SK-N-SH treated with all-trans-retinoic acid at 6 μM for 48 hours (cell line): ENCODE data around the gene BRSK1.

ENCODE experiments used
- ARNTL ChIP-seq: fragments of 450-650 bp; formaldehyde crosslinking; IDR thresholded peaks from 2 replicates; pipeline ENCODE4 v1.5.0; 2020; ENCODE audit warnings: low read depth, mild to moderate bottlenecking, moderate library complexity, borderline replicate concordance
- ISL1 ChIP-seq: fragments of 250-450 bp; sonication (Bioruptor Pico); IDR thresholded peaks from 2 replicates; pipeline ENCODE4 v2.1.2; 2022; ENCODE audit warnings: mild to moderate bottlenecking, moderate library complexity
- PPARA ChIP-seq: fragments of 250-450 bp; sonication (Bioruptor Pico); IDR thresholded peaks from 2 replicates; pipeline ENCODE4 v1.5.0; 2020; ENCODE audit warnings: mild to moderate bottlenecking, borderline replicate concordance
- RARB ChIP-seq: fragments of 250-450 bp; sonication (Bioruptor Pico); IDR thresholded peaks from 2 replicates; pipeline ENCODE4 v1.8.0; 2021; ENCODE audit warnings: mild to moderate bottlenecking, moderate library complexity
- TCF4 ChIP-seq: fragments of 250-450 bp; sonication (Bioruptor Pico); IDR thresholded peaks from 2 replicates; pipeline ENCODE4 v1.8.0; 2021; ENCODE audit warnings: mild to moderate bottlenecking, moderate library complexity, borderline replicate concordance
- ZNF70 ChIP-seq: fragments of 450-650 bp; formaldehyde crosslinking; IDR thresholded peaks from 2 replicates; pipeline ENCODE4 v1.5.0; 2020; ENCODE audit warnings: mild to moderate bottlenecking, moderate library complexity

GRCh38 chr19:55341171-55341588 is 57.4 kb downstream of the BRSK1 start:
- TF ChIP-seq ARNTL (CRISPR knock-in tag) = no peak
- TF ChIP-seq RARB (CRISPR knock-in tag) = no peak
- TF ChIP-seq ISL1 = no peak
- TF ChIP-seq PPARA (CRISPR knock-in tag) = no peak
- no peak for TF ChIP-seq TCF4
- no peak for TF ChIP-seq ZNF70 (CRISPR knock-in tag)
